Measurements from ENCODE around the gene CRYBB2. TPM values are rescaled to one million over a fixed set of nuclear protein-coding genes. Genes with fewer than 3 reads are reported as not detected.
"Not testable (repeated sequence)": the region's sequence is repeated elsewhere in the genome, so short reads cannot be mapped to it uniquely, and the experiment has no call there.

CRYBB2 gene
- total RNA-seq, 1 experiment from 2014 or later: 0.39 TPM

- no peaks in the 10 kb centered on the region; the same call in 1 of the 2 replicates for H3K36me3 ChIP-seq (ENCODE audit: control insufficient read depth, insufficient read depth, low read length)
- intact Hi-C loops (cut with micrococcal nuclease; ENCODE audit: unreplicated experiment): no loop called here
- TF ChIP-seq TCF7L2 (IDR thresholded peaks at IDR 0.05; ENCODE audit: low read depth, low read length) (no peak), POLR2AphosphoS5 (IDR thresholded peaks at IDR 0.05; ENCODE audit: low read depth, low read length) (no peak), CTCF (IDR thresholded peaks at IDR 0.05) (no peak), SIN3A (IDR thresholded peaks at IDR 0.05; ENCODE audit: borderline replicate concordance, insufficient read depth, low read depth, low read length) (no peak), REST (IDR thresholded peaks at IDR 0.05; ENCODE audit: insufficient read depth in 1 of 2, low read depth in 2 of 2, low read length in 1 of 2) (no peak)
- in situ Hi-C loops (cut with HindIII; ENCODE audit: low pct_unique_long_range_greater_than_20kb, low sequenced_read_pairs): no loop called here
- CTCF ChIA-PET: no interaction called here
- ATAC-seq (no peak), DNase-seq (ENCODE audit: low read depth, low spot score) (no peak)
- POLR2A ChIA-PET: no interaction called here
- no peaks in the 10 kb centered on the region for H3K4me1 ChIP-seq (ENCODE audit: control insufficient read depth, insufficient read depth, low read length)
- H3K27ac ChIP-seq (ENCODE audit: low read length): no peak overlapping the region
- no peaks in the 10 kb centered on the region for H3K9me3 ChIP-seq (ENCODE audit: control insufficient read depth, insufficient read depth, low read depth, low read length)
- H3K27me3 ChIP-seq (ENCODE audit: control insufficient read depth, insufficient read depth, low read length): no peaks in the 10 kb centered on the region
- BruUV-seq (replicated peaks): no TSS peak
- no peak overlapping the region for H3K4me3 ChIP-seq (ENCODE audit: low read depth in 2 of 2, low read length in 2 of 2)
Measured at GRCh38 chr22:25177226-25177625, 42.2 kb upstream of the CRYBB2 start.

GRCh38 chr22:25177895-25178294 is 41.5 kb upstream of the CRYBB2 start:
- intact Hi-C loops (cut with micrococcal nuclease; ENCODE audit: unreplicated experiment): no loop called here
- Histone ChIP-seq H3K27ac (ENCODE audit: low read length) (no peak overlapping the region), H3K4me1 (ENCODE audit: control insufficient read depth, insufficient read depth, low read length) (no peaks in the 10 kb centered on the region), H3K4me3 (ENCODE audit: low read depth in 2 of 2, low read length in 2 of 2) (no peak overlapping the region), H3K9me3 (ENCODE audit: control insufficient read depth, insufficient read depth, low read depth, low read length) (no peaks in the 10 kb centered on the region), H3K36me3 (ENCODE audit: control insufficient read depth, insufficient read depth, low read length) (no peaks in the 10 kb centered on the region; the same call in 1 of the 2 replicates), H3K27me3 (ENCODE audit: control insufficient read depth, insufficient read depth, low read length) (no peaks in the 10 kb centered on the region)
- TF ChIP-seq POLR2AphosphoS5 (IDR thresholded peaks at IDR 0.05; ENCODE audit: low read depth, low read length) (no peak), SIN3A (IDR thresholded peaks at IDR 0.05; ENCODE audit: borderline replicate concordance, insufficient read depth, low read depth, low read length) (no peak), REST (IDR thresholded peaks at IDR 0.05; ENCODE audit: insufficient read depth in 1 of 2, low read depth in 2 of 2, low read length in 1 of 2) (no peak), CTCF (IDR thresholded peaks at IDR 0.05) (no peak), TCF7L2 (IDR thresholded peaks at IDR 0.05; ENCODE audit: low read depth, low read length) (no peak)
- POLR2A ChIA-PET: no interaction called here
- no peak for DNase-seq (ENCODE audit: low read depth, low spot score)
- in situ Hi-C loops (cut with HindIII; ENCODE audit: low pct_unique_long_range_greater_than_20kb, low sequenced_read_pairs): no loop called here
- no peak for ATAC-seq
- no TSS peak for BruUV-seq (replicated peaks)
- CTCF ChIA-PET: no interaction called here

- H3K4me1 ChIP-seq (ENCODE audit: control insufficient read depth, insufficient read depth, low read length); BruUV-seq (replicated peaks); POLR2A ChIA-PET; in situ Hi-C loops (cut with HindIII; ENCODE audit: low pct_unique_long_range_greater_than_20kb, low sequenced_read_pairs); intact Hi-C loops (cut with micrococcal nuclease; ENCODE audit: unreplicated experiment); H3K27ac ChIP-seq (ENCODE audit: low read length); H3K4me3 ChIP-seq (ENCODE audit: low read depth in 2 of 2, low read length in 2 of 2); DNase-seq (ENCODE audit: low read depth, low spot score); H3K9me3 ChIP-seq (ENCODE audit: control insufficient read depth, insufficient read depth, low read depth, low read length); ATAC-seq; CTCF ChIA-PET; H3K36me3 ChIP-seq (ENCODE audit: control insufficient read depth, insufficient read depth, low read length); H3K27me3 ChIP-seq (ENCODE audit: control insufficient read depth, insufficient read depth, low read length): not testable (repeated sequence)
Measured at GRCh38 chr22:25178348-25178747, 41.1 kb upstream of the CRYBB2 start.
